GM18526 (cell line): ENCODE measurements around the gene C16orf90.

Experiments used
- POLR2A ChIP-seq: IDR thresholded peaks from 3 replicates; pipeline ENCODE4 v1.6.1; 2011; ENCODE audit not compliant: insufficient read length; ENCODE audit errors: extremely low read depth

The C16orf90 gene

DNA sequence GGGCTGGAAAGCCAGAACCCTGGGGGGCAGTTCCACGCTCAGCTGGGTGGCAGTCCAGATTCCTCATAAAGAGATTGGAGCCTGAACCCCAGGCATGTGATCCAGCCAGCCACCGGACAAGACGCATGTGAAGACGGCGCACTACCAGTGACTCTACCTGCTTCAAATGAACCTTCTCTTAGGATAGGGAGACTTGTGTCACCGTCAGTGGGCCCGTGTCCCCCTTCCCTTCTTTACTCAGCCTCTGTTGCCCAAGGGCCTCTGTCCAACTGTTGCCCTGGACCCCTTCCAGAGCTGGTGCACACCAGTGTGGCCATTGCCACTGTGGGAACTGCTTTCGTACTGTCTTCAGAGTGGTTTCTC is 23.7 kb upstream of the C16orf90 start:
- TF ChIP-seq POLR2A: no peak

GRCh38 chr16:3518292-3518985 is 23.1 kb upstream of the C16orf90 start:
- TF ChIP-seq POLR2A: no peak

- no peak for TF ChIP-seq POLR2A
Measured at GRCh38 chr16:3515897-3516296, 20.6 kb upstream of the C16orf90 start.

DNA sequence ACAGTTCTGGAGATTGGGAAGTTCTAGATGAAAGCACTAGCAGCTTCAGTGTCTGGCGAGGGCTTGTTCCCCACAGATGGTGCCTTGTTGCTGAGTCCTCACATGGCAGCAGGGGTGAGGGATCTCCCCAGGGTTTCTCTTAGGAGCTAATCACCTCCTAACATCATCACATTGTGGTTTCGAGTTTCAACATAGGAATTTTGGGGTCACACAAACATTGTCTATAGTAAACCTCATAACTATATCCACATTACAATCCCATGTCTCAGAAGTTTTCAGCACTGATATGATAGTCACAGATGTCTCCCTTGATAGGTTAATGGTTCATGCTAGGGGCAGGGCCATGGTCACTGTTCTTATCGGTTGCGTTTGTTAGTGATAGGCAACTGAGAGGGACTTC is 19.3 kb upstream of the C16orf90 start:
- no peak for TF ChIP-seq POLR2A

DNA sequence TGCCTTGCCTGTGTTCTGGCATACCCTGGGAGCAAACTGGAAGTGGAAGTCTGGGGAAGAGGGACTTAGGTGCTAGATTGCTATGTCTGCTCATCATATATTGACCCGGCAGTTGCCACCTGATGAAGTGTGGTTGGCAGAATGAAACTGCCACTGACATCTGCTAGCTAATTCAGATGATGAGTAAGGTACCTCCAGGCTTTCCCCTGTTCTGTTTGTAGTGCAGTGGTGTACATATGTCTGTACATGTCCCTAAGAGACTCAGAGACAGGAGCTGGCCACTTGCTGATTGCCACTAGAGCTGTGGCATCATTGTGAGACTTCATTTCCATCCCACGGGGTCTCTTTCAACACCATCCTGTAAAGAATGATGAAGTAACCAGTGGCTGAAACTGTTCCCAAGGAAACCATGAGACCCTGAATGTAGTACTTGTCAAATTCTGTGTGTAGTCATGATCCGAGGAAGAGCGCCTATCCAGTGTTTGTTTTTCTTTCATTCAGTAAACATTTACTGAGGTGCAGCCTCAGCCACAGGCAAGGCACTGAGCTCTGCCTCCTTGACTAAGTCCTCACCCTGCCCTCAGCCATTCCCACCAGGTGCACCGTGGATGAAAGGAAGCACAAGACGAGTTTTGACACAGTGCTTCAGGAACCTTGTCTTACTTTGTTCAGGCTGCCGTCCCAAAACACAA is 18.7 kb upstream of the C16orf90 start:
- TF ChIP-seq POLR2A: no peak

GRCh38 chr16:3511286-3512180 is 16.2 kb upstream of the C16orf90 start:
- no peak for TF ChIP-seq POLR2A

GRCh38 chr16:3510416-3510815 is 15.1 kb upstream of the C16orf90 start:
- TF ChIP-seq POLR2A: no peak

DNA sequence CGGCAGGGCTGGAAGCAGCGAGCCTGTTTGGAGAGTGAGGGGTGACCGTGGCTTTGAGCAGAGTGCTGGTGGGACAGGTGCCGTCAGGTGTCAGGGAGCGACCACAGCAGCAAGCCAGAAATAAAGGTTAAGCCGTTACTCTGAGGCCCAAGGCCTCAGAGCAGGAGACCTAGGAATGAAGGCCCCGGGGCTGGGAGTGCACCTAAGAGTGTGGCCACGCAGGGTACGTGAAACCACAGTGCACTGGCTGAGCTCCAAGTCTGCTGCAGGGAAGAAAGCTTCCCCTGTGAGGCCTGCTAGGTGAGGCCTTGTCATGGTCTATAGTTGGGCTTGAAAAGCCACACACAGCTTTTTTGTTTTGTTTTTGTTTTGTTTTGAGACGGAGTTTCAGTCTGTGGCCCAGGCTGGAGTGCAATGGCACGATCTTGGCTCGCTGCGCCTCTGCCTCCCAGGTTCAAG is 14.2 kb upstream of the C16orf90 start:
- TF ChIP-seq POLR2A: no peak

- no peak for TF ChIP-seq POLR2A
Measured at GRCh38 chr16:3508736-3509135, 13.4 kb upstream of the C16orf90 start.

GRCh38 chr16:3503523-3503922 is 8.2 kb upstream of the C16orf90 start:
- TF ChIP-seq POLR2A: no peak

DNA sequence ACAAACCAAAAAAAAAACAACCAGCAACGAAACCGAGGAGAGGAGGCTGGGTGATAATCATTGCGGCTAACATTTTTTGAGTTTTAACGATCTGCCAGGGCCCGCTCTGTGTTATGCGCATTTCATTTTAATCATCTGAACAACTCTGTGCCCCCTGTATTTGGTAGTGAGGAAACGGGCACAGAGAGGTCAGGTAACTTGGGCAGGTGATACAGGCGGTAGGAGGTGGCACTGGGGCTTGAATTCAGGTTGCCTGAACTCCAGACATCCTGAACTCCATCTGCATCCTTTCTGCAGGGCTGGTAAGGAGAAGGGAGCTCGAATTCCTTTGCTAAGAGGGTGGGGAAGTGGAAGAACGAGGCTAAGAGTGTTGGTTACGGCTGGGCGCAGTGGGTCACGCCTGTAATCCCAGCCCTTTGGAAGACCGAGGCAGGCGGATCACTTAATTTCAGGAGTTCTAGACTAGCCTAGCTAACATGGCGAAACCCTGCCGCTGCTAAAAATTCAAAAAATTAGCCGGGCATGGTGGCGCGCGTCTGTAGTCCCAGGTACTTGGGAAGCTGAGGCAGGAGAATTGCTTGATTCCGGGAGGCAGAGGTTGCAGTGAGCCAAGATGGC is 6.6 kb upstream of the C16orf90 start:
- TF ChIP-seq POLR2A: no peak

DNA sequence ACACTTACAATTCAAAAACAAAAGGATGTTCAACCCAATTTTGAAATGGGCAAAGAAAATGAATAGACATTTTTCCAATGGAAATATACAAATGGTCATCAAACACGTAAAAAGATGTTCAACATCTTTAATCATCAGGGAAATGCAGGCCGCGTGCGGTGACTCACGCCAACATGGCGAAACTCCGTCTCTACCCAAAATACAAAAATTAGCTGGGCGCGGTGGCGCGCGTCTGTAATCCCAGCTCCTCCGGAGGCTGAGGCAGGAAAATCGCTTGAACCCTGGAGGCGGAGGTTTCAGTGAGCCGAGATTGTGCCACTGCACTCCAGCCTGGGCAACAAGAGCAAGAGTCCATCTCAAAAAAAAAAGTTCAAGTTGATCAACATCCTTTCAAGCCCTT is 3.7 kb upstream of the C16orf90 start:
- TF ChIP-seq POLR2A: no peak

DNA sequence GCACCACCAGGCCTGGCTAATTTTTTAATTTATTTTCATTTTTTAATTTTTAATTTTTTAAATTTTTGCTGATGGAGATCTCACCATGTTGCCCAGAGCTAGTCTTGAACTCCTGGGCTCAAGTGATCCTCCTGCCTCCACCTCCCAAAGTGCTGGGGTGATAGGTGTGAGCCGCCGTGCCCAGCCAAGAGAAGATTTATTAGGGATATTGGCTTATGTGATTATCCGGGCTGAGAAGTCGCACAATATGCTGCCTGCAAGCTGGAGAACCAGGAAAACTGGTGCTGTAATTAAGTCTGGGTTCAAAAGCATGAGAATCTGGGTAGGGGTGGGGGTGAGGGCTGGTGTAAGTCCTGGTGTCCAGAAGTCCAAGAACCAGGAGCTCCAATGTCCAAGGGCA is 2.5 kb upstream of the C16orf90 start:
- no peak for TF ChIP-seq POLR2A

DNA sequence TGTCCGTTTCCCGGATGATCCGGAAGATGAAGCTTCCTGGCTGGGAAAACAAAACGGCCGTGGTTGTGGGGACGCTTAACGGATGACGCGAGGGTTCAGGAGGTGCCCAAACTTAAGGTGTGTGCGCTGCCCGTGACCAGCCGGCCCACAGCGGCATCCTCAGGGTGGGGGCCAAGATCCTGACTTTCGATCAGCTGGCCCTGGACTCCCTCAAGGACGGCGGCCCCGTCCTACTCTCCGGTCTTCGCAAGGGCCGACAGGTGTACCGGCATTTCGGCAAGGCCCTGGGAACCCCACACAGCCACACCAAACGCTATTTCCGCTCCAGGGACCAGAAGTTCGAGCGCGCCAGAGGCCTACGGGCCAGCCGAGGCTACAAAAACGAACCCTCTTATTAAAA is 1.1 kb upstream of the C16orf90 start:
- no peak for TF ChIP-seq POLR2A

DNA sequence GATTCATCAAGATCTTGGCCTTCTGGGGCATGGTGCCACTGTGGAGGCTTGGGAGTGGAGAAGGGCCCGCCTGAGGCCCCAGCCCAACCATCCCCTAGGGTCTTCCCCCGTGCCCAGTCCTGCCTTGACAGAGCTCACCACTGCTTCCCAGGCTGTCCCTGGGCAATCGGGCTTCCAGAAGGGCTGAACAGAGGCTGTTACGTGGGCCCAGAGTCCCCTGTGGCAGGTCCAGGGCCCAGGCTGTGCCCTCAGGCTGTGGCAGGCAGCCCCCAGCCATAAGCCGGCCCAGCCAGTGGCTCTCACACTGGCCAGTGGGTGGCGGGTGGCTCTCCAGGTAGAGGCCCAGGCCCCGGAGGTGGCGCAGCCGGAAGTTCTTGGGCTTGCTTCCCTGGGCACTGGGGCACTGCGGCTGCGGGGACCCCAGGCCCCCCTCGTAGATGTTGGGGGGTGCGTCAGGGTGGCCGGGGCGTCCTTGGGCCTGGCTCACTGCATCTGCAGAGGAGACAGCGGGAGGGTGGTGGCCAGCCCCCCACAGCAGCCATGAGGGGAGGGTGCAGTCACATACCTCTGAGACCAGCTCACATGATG is 809 bp downstream of the C16orf90 start:
- no peak for TF ChIP-seq POLR2A
